Fibroblast of villous mesenchyme (primary cell): ENCODE data around the gene C3AR1. TPM values are rescaled to one million over a fixed set of nuclear protein-coding genes. Genes with fewer than 3 reads are reported as not detected.
"Not testable (repeated sequence)": the region's sequence is repeated elsewhere in the genome, so short reads cannot be mapped to it uniquely, and the experiment has no call there.

Experiments used
- DNase-seq: peaks from one replicate; pipeline ENCODE4 v3.0.0-alpha.2; 2010; ENCODE audit warnings: low read depth
- H3K4me3 ChIP-seq: 2 replicates; pipeline ENCODE4 v1.5.1; 2011; ENCODE audit warnings: low read depth, mild to moderate bottlenecking, low read length
- CTCF ChIP-seq: IDR thresholded peaks from 2 replicates; pipeline ENCODE4 v1.5.1; 2012; ENCODE audit warnings: low read depth, mild to moderate bottlenecking, low read length; ENCODE audit not compliant: insufficient read depth
- total RNA-seq: library from RNA; depleted of rRNA; stranded (reverse); fragments of >200 nt; gene quantifications from 2 replicates; pipeline ENCODE4 v1.2.3, GENCODE V29; 2012

C3AR1 gene
- total RNA-seq, 1 donor, result under 0.01 TPM

GRCh38 chr12:8088574-8088973 is 22.4 kb upstream of the C3AR1 start:
- no peak for DNase-seq
- TF ChIP-seq CTCF, result no peak
- H3K4me3 ChIP-seq, result no peak overlapping the region

- no peak for TF ChIP-seq CTCF
- H3K4me3 ChIP-seq, result no peak overlapping the region
- no peak for DNase-seq
Observed at GRCh38 chr12:8087666-8088065, 21.5 kb upstream of the C3AR1 start.

GRCh38 chr12:8084351-8084750 is 18.2 kb upstream of the C3AR1 start:
- not testable (repeated sequence) for H3K4me3 ChIP-seq, DNase-seq

GRCh38 chr12:8082808-8083100 is 16.6 kb upstream of the C3AR1 start:
- no peak for DNase-seq
- H3K4me3 ChIP-seq, result peak overlapping the region; percentile 99
- TF ChIP-seq CTCF, result no peak

GRCh38 chr12:8081251-8081920 is 15.2 kb upstream of the C3AR1 start:
- TF ChIP-seq CTCF, result no peak
- peak overlapping the region; percentile 99 for H3K4me3 ChIP-seq
- DNase-seq, result no peak

- DNase-seq, result no peak
- no peak for TF ChIP-seq CTCF
- no peak overlapping the region for H3K4me3 ChIP-seq
Observed at GRCh38 chr12:8080120-8080519, 14.0 kb upstream of the C3AR1 start.

- no peak overlapping the region for H3K4me3 ChIP-seq
- TF ChIP-seq CTCF, result no peak
- no peak for DNase-seq
Observed at GRCh38 chr12:8078916-8079315, 12.8 kb upstream of the C3AR1 start.
